Neuronal stem cell (in vitro differentiated cells): ENCODE measurements around the gene COPS7A.
A peak's percentile ranks its signal among the peaks of the same experiment; 100 is the strongest.

Experiments used
- DNase-seq: peaks from one replicate; pipeline ENCODE4 v3.0.0-alpha.2; 2013; ENCODE audit warnings: low spot score
- H2AFZ ChIP-seq: one replicate; pipeline ENCODE4 v1.6.1; 2013; ENCODE audit warnings: mild to moderate bottlenecking, low read length, inconsistent platforms
- H2AK5ac ChIP-seq: 2 replicates; pipeline ENCODE4 v1.6.1; 2013; ENCODE audit warnings: low read depth, mild to moderate bottlenecking, inconsistent platforms, low read length, moderate library complexity, mixed read lengths
- H2BK120ac ChIP-seq: 2 replicates; pipeline ENCODE4 v1.6.1; 2013; ENCODE audit warnings: low read depth, mild to moderate bottlenecking, inconsistent platforms, low read length, moderate library complexity, mixed read lengths
- H2BK12ac ChIP-seq: one replicate; pipeline ENCODE4 v1.6.1; 2013; ENCODE audit warnings: low read length, inconsistent platforms
- H2BK15ac ChIP-seq: 2 replicates; pipeline ENCODE4 v1.6.1; 2013; ENCODE audit warnings: mild to moderate bottlenecking, low read length, inconsistent platforms, mixed read lengths
- H2BK5ac ChIP-seq: one replicate; pipeline ENCODE4 v1.6.1; 2013; ENCODE audit warnings: inconsistent platforms, mild to moderate bottlenecking, low read length, moderate library complexity
- H3K14ac ChIP-seq: one replicate; pipeline ENCODE4 v1.6.1; 2013; ENCODE audit warnings: low read length, inconsistent platforms
- H3K18ac ChIP-seq: 2 replicates; pipeline ENCODE4 v1.6.1; 2013; ENCODE audit warnings: low read length, inconsistent platforms
- H3K23ac ChIP-seq: 2 replicates; pipeline ENCODE4 v1.6.1; 2013; ENCODE audit warnings: low read depth, mild to moderate bottlenecking, mixed read lengths, low read length, inconsistent platforms; ENCODE audit not compliant: poor library complexity
- H3K27ac ChIP-seq: replicated peaks from 3 replicates; pipeline ENCODE4 v1.5.1; 2013; ENCODE audit warnings: low read length, inconsistent platforms
- H3K27me3 ChIP-seq, 3 experiments: 2 replicates each; pipeline ENCODE4 v1.6.1; 2013; ENCODE audit warnings: low read length in 3 of 3, mild to moderate bottlenecking in 2 of 3, inconsistent platforms in 1 of 3, low read depth in 1 of 3, mixed read lengths in 1 of 3, moderate library complexity in 1 of 3; ENCODE audit not compliant: control insufficient read depth in 3 of 3, insufficient read depth in 3 of 3
- H3K36me3 ChIP-seq, 2 donors: replicated peaks in 1 of 2; 2 replicates each; pipeline ENCODE4 v1.6.1; 2013; ENCODE audit warnings: low read length in 2 of 2; ENCODE audit not compliant: control insufficient read depth in 2 of 2, insufficient read depth in 2 of 2
- H3K4ac ChIP-seq: 2 replicates; pipeline ENCODE4 v1.6.1; 2013; ENCODE audit warnings: inconsistent platforms, mild to moderate bottlenecking, low read length, moderate library complexity
- H3K4me1 ChIP-seq, 2 donors: 1 replicate in 1 of 2; 2 replicates in 1 of 2; pipeline ENCODE4 v1.6.1; 2013; ENCODE audit warnings: low read length in 2 of 2, low read depth in 1 of 2; ENCODE audit not compliant: control insufficient read depth in 2 of 2, insufficient read depth in 1 of 2
- H3K4me2 ChIP-seq: one replicate; pipeline ENCODE4 v1.6.1; 2013; ENCODE audit warnings: mild to moderate bottlenecking, low read length, inconsistent platforms; ENCODE audit not compliant: insufficient read depth, poor library complexity, severe bottlenecking
- H3K4me3 ChIP-seq, 2 donors: 2 replicates each; pipeline ENCODE4 v1.5.1; 2013; ENCODE audit warnings: low read length in 2 of 2, mild to moderate bottlenecking in 2 of 2, inconsistent platforms in 1 of 2, moderate library complexity in 1 of 2
- H3K79me1 ChIP-seq: one replicate; pipeline ENCODE4 v1.6.1; 2013; ENCODE audit warnings: low read depth, mild to moderate bottlenecking, inconsistent platforms, low read length, moderate library complexity
- H3K9ac ChIP-seq: one replicate; pipeline ENCODE4 v1.6.1; 2013; ENCODE audit warnings: mild to moderate bottlenecking, low read depth, low read length, inconsistent platforms; ENCODE audit not compliant: poor library complexity
- H3K9me3 ChIP-seq, 2 donors: replicated peaks in 1 of 2; 2 replicates each; pipeline versions ENCODE3 to v1.6.1; 2013; ENCODE audit warnings: low read length in 2 of 2, mild to moderate bottlenecking in 2 of 2, inconsistent platforms in 1 of 2, low read depth in 1 of 2, mixed read lengths in 1 of 2, moderate library complexity in 1 of 2; ENCODE audit not compliant: control insufficient read depth in 2 of 2, insufficient read depth in 1 of 2
- H4K8ac ChIP-seq: one replicate; pipeline ENCODE4 v1.6.1; 2013; ENCODE audit warnings: low read depth, mild to moderate bottlenecking, inconsistent platforms, low read length, moderate library complexity
- H4K91ac ChIP-seq: one replicate; pipeline ENCODE4 v1.6.1; 2013; ENCODE audit warnings: low read length, low read depth, mild to moderate bottlenecking, inconsistent platforms; ENCODE audit not compliant: poor library complexity
- WGBS, 2 donors: extraction: QIAGEN DNeasy Blood & Tissue Kit; methylation state at CpG; one replicate each; pipeline ENCODE4 v1.1.7; 2013; ENCODE audit warnings: missing lambda C conversion rate in 2 of 2, mixed read lengths in 1 of 2; ENCODE audit not compliant: insufficient read length in 2 of 2, insufficient replicate concordance in 1 of 2; ENCODE audit errors: extremely low coverage in 2 of 2; 5-methylcytosine and 5-hydroxymethylcytosine counted together

The COPS7A gene

GRCh38 chr12:6768437-6768914, 44.6 kb downstream of the COPS7A start:
- H3K9me3 ChIP-seq, result peaks cover 0 to 4% of the 10 kb centered on the region in 2 donors
- no peak overlapping the region for H4K91ac ChIP-seq
- H3K4me2 ChIP-seq, result peak overlapping the region; percentile 84
- no peak overlapping the region for H3K4ac ChIP-seq
- peak overlapping the region; percentile 76 for H3K18ac ChIP-seq
- peak overlapping the region; percentile 100 for H3K9ac ChIP-seq
- no peak overlapping the region for H4K8ac ChIP-seq
- peak overlapping the region; percentile 93 to 98 for H3K4me3 ChIP-seq
- no peak overlapping the region for H2BK12ac ChIP-seq
- DNase-seq, result no peak
- no peak overlapping the region for H2BK5ac ChIP-seq
- H3K14ac ChIP-seq, result no peak overlapping the region
- H3K23ac ChIP-seq, result no peak overlapping the region
- no peak overlapping the region for H2BK15ac ChIP-seq
- H3K36me3 ChIP-seq, result peaks cover 27 to 45% of the 10 kb centered on the region in 2 donors
- H2AFZ ChIP-seq, result no peak overlapping the region
- no peak overlapping the region for H2BK120ac ChIP-seq
- H3K27ac ChIP-seq, result peak overlapping the region; percentile 96
- H3K27me3 ChIP-seq, result peaks cover 0 to 2% (median 0%) of the 10 kb centered on the region in 3 experiments
- peaks cover 46 to 48% of the 10 kb centered on the region in 2 donors for H3K4me1 ChIP-seq
- H3K79me1 ChIP-seq, result peaks cover 8% of the 10 kb centered on the region
- H2AK5ac ChIP-seq, result peak overlapping the region; percentile 16
- no CpG with 5 or more reads among the region's 6 CpGs for WGBS, 2 donors

- peak overlapping the region; percentile 16 for H2AK5ac ChIP-seq
- peaks cover 40 to 47% of the 10 kb centered on the region in 2 donors for H3K4me1 ChIP-seq
- H3K4ac ChIP-seq, result no peak overlapping the region
- no peak overlapping the region for H3K14ac ChIP-seq
- H2BK12ac ChIP-seq, result no peak overlapping the region
- H4K91ac ChIP-seq, result no peak overlapping the region
- H3K79me1 ChIP-seq, result peaks cover 8% of the 10 kb centered on the region
- peak overlapping the region; percentile 93 to 98 for H3K4me3 ChIP-seq
- peak overlapping the region; percentile 96 for H3K27ac ChIP-seq
- H3K23ac ChIP-seq, result no peak overlapping the region
- no peak overlapping the region for H2AFZ ChIP-seq
- H3K36me3 ChIP-seq, result peaks cover 27 to 45% of the 10 kb centered on the region in 2 donors
- peak overlapping the region; percentile 90 for H3K18ac ChIP-seq
- peak overlapping the region; percentile 100 for H3K9ac ChIP-seq
- no peak overlapping the region for H2BK15ac ChIP-seq
- WGBS, 2 donors, result no CpG with 5 or more reads among the region's 6 CpGs
- peaks cover 0 to 2% (median 0%) of the 10 kb centered on the region in 3 experiments for H3K27me3 ChIP-seq
- H4K8ac ChIP-seq, result no peak overlapping the region
- peak; percentile 84 for DNase-seq
- H2BK120ac ChIP-seq, result no peak overlapping the region
- peak overlapping the region; percentile 84 for H3K4me2 ChIP-seq
- H2BK5ac ChIP-seq, result peak overlapping the region; percentile 56
- peaks cover 0 to 4% of the 10 kb centered on the region in 2 donors for H3K9me3 ChIP-seq
Observed at GRCh38 chr12:6768990-6769389, 45.1 kb downstream of the COPS7A start.

GRCh38 chr12:6769666-6770065, 45.8 kb downstream of the COPS7A start:
- Histone ChIP-seq H2BK5ac (peak overlapping the region; percentile 56), H2BK120ac (no peak overlapping the region), H3K14ac (no peak overlapping the region), H2BK15ac (peak overlapping the region; percentile 69), H2AFZ (no peak overlapping the region), H4K91ac (no peak overlapping the region), H3K9me3 (peaks cover 0 to 4% of the 10 kb centered on the region in 2 donors), H2BK12ac (peak overlapping the region; percentile 2), H3K4me1 (peaks cover 38 to 47% of the 10 kb centered on the region in 2 donors), H4K8ac (no peak overlapping the region), H3K23ac (peak overlapping the region; percentile 0), H3K27me3 (peaks cover 0 to 2% (median 0%) of the 10 kb centered on the region in 3 experiments), H3K36me3 (peaks cover 29 to 50% of the 10 kb centered on the region in 2 donors), H3K4ac (no peak overlapping the region), H3K4me3 (peak overlapping the region in 1 of 2 donors; percentile 98), H3K27ac (peak overlapping the region; percentile 67), H3K18ac (peak overlapping the region; percentile 90), H3K9ac (peak overlapping the region; percentile 82), H2AK5ac (peak overlapping the region; percentile 65), H3K4me2 (peak overlapping the region; percentile 65), H3K79me1 (peaks cover 8% of the 10 kb centered on the region)
- WGBS, 2 donors, result no CpG with 5 or more reads among the region's 4 CpGs
- DNase-seq, result no peak

GRCh38 chr12:6770094-6770493, 46.2 kb downstream of the COPS7A start:
- no peak overlapping the region for H2BK15ac ChIP-seq
- no peak overlapping the region for H3K14ac ChIP-seq
- H3K36me3 ChIP-seq, result peaks cover 32 to 54% of the 10 kb centered on the region in 2 donors
- H4K91ac ChIP-seq, result no peak overlapping the region
- H4K8ac ChIP-seq, result no peak overlapping the region
- H2BK12ac ChIP-seq, result no peak overlapping the region
- H3K27ac ChIP-seq, result peak overlapping the region; percentile 66
- DNase-seq, result no peak
- no CpG with 5 or more reads among the region's 12 CpGs for WGBS, 2 donors
- H3K18ac ChIP-seq, result peak overlapping the region; percentile 90
- H3K27me3 ChIP-seq, result peaks cover 0 to 2% (median 0%) of the 10 kb centered on the region in 3 experiments
- peaks cover 34 to 44% of the 10 kb centered on the region in 2 donors for H3K4me1 ChIP-seq
- H3K9me3 ChIP-seq, result peaks cover 0 to 4% of the 10 kb centered on the region in 2 donors
- H3K23ac ChIP-seq, result no peak overlapping the region
- no peak overlapping the region for H3K4me2 ChIP-seq
- H3K4ac ChIP-seq, result no peak overlapping the region
- H3K4me3 ChIP-seq, result no peak overlapping the region
- H2BK5ac ChIP-seq, result peak overlapping the region; percentile 56
- peak overlapping the region; percentile 16 for H2BK120ac ChIP-seq
- no peak overlapping the region for H2AFZ ChIP-seq
- peak overlapping the region; percentile 31 for H3K9ac ChIP-seq
- peak overlapping the region; percentile 65 for H2AK5ac ChIP-seq
- H3K79me1 ChIP-seq, result peaks cover 8% of the 10 kb centered on the region
